ENCODE data around the gene CYFIP2.

Gene CYFIP2

GRCh38 chr5:157265714-157266285 is at the start of gene CYFIP2:
CYFIP2 (plus strand) TSS chr5:157266123; CDS start chr5:157285362, 19,239 bp downstream.
- TF ChIP-seq CTCF (IDR thresholded peaks at IDR 0.05; ENCODE audit: borderline replicate concordance, insufficient read depth, low read depth, low read length), result no peak
- peak within 1 kb of the TSS; percentile 84 for H3K4me3 ChIP-seq (ENCODE audit: low read depth, low read length)

DNA sequence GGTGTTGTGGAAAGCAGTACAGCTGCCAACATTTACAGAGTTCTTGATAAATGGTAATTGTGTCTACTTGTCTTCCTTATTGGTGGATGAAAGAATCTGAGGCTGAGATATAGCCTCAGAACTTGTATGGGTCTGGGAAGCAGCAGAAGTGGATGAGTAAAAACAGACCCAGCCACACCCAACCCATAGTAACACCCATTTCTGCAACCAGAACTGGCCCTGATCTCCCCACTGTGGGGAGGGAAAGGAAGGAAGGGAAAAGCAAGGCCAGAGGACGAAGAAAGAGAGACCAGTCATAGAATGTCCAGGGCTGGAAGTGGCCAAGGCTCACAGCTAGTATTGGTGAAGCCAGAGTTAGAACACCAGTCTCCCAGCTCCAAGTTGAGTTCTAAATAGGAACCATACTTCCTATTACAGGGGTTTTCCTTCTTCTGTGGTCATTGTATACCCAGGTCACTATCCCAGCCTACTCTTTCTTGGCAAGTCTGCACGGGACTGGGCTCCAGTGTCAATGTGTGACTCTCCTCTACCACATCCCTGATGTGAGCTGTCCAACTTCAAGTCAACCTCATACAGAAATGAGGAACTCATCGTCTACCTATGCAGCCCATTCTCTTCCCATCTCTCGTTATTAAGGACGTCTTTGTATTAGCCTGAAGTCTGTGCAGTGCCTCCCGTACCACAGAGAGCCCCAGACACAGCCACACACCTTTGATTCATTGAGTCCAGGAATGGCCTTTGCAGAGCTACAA is 49.4 kb upstream of the CYFIP2 start:
- TF ChIP-seq CTCF (IDR thresholded peaks at IDR 0.05; ENCODE audit: borderline replicate concordance, insufficient read depth, low read depth, low read length), result no peak
- H3K4me3 ChIP-seq (ENCODE audit: low read depth, low read length), result no peak overlapping the region

DNA sequence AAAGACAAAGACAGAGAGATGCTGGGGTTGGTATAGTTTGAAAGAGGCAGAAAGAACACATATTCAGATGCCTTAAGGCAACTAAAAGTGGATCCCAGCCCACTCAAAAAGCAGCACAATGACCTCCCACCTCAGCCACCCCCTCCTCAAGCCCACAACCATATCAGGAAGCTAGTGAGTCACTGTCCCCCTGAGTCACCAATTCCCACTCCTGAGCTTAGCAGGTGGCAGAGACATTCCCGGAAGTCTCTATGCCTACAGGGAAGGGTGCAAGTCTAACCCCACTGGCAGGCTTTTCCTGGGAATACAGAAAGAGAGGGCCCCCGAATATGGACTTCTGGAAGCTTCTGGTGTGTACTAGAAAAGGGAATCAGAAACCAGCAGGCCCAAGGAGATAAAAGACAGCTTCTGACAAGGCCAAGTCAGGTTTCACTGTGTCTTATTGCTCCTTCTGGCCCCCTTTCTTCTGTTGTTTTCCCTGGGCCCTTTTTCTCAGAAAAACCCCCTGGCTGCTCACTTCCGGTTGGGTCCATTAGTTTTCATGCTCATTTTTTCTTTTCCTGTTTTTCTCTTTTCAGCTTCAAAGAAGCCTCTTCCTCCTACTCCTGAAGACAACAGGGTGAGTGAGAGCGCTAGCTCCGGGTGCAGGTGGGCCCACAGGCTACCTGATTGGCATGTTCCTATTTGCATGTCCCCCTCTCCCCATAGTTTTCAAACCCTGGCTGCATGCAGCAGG is 48.5 kb upstream of the CYFIP2 start:
- no peak overlapping the region for H3K4me3 ChIP-seq (ENCODE audit: low read depth, low read length)
- TF ChIP-seq CTCF (IDR thresholded peaks at IDR 0.05; ENCODE audit: borderline replicate concordance, insufficient read depth, low read depth, low read length), result no peak

- H3K4me3 ChIP-seq (ENCODE audit: low read depth, low read length), result no peak overlapping the region
- TF ChIP-seq CTCF (IDR thresholded peaks at IDR 0.05; ENCODE audit: borderline replicate concordance, insufficient read depth, low read depth, low read length), result no peak
These were observed 46.2 kb upstream of the CYFIP2 start for GRCh38 chr5:157219491-157220271.

- TF ChIP-seq CTCF (IDR thresholded peaks at IDR 0.05; ENCODE audit: borderline replicate concordance, insufficient read depth, low read depth, low read length), result no peak
- H3K4me3 ChIP-seq (ENCODE audit: low read depth, low read length), result no peak overlapping the region
These were observed 44.0 kb upstream of the CYFIP2 start for GRCh38 chr5:157221959-157222358.

DNA sequence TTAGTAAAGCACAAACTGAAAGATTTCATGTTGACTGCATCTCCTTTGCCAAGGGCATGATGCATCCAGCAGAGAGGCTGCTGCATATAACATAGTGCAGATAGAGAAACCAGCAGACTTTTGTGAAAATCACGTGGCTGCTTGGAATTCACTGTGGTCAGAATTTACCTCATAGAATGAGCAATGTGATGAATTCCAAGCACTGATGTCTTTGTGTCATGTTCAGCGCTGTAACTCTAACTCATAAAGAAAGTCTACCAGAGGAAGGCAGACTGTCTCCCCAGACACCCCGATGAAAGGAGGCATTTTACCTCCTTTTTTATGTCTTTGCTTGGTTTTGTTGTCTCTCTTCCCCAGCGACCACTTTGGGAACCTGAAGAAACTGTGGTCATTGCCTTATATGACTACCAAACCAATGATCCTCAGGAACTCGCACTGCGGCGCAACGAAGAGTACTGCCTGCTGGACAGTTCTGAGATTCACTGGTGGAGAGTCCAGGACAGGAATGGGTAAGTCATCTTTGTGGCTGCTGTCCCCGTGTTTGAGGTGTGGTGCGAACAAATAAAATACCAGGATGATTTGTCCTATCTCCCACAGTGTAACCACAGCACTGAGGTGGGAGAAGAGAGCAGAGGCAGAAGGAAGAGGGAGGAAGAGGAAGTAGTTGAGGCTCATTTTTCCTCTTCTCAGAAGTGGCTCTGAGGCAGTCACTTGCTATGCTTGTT is 43.3 kb upstream of the CYFIP2 start:
- no peak for TF ChIP-seq CTCF (IDR thresholded peaks at IDR 0.05; ENCODE audit: borderline replicate concordance, insufficient read depth, low read depth, low read length)
- peak overlapping the region; percentile 3 for H3K4me3 ChIP-seq (ENCODE audit: low read depth, low read length)
